HepG2 (cell line): ENCODE data around the gene PDIA6. TPM values are rescaled to one million over a fixed set of nuclear protein-coding genes. Genes with fewer than 3 reads are reported as not detected.

Experiments used
- ATAC-seq: fragments of 200-7000 bp; cut with Tn5 transposase; 3 replicates; pipeline ENCODE4 v1.9.1; 2020; ENCODE audit warnings: mild to moderate bottlenecking, moderate library complexity
- BruUV-seq: library from RNA; stranded (reverse); fragments of 400-500 nt; replicated peaks from 2 replicates; lab custom pipeline; 2021; lab: Mats Ljungman, UMichigan
- CTCF ChIA-PET: fragments of 300-600 bp; formaldehyde crosslinking; extraction: SDS; loops from one replicate; lab custom pipeline; 2021; ENCODE audit warnings: low total read pairs, inconsistent platforms, low intra/inter-chr PET ratio; lab: Yijun Ruan, JAX
- POLR2A ChIA-PET: fragments of 350-600 bp; sonication (Branson Sonifier 250); formaldehyde crosslinking; loops from one replicate; lab custom pipeline; 2020; ENCODE audit warnings: antibody characterized with exemption, inconsistent platforms; lab: Yijun Ruan, JAX
- DNase-seq: peaks from one replicate; pipeline ENCODE4 v3.0.0-alpha.2; 2015; ENCODE audit warnings: low spot score
- FAIRE-seq: peaks from 3 replicates; lab custom pipeline; 2011; peaks lifted over from hg19 to GRCh38; lab: Jason Lieb, UNC
- H2AFZ ChIP-seq: one replicate; pipeline ENCODE4 v1.6.1; 2011; ENCODE audit warnings: low read length, inconsistent platforms
- H3K27ac ChIP-seq: fragments of 300-600 bp; 3 replicates; pipeline ENCODE4 v1.8.0; 2011; ENCODE audit warnings: mixed run types, mild to moderate bottlenecking, mixed read lengths, low read length, inconsistent platforms; ENCODE audit not compliant: insufficient read depth; ENCODE audit errors: extremely low read length
- H3K27me3 ChIP-seq, 2 experiments: fragments of 200-600 bp in 1 of 2; 2 replicates in 1 of 2; 3 replicates in 1 of 2; pipeline versions ENCODE4 v1.6.0 to v1.8.0; 2011; ENCODE audit warnings: low read length in 2 of 2, mild to moderate bottlenecking in 2 of 2, moderate library complexity in 2 of 2, inconsistent platforms in 1 of 2; ENCODE audit not compliant: insufficient read depth in 2 of 2, control insufficient read depth in 1 of 2
- H3K36me3 ChIP-seq, 2 experiments: fragments of 200-600 bp in 1 of 2; replicated peaks in 1 of 2; 2 replicates in 1 of 2; 3 replicates in 1 of 2; pipeline versions ENCODE4 v1.5.1 to v1.8.0; 2011; ENCODE audit warnings: low read length in 2 of 2, inconsistent platforms in 1 of 2; ENCODE audit not compliant: insufficient read depth in 2 of 2, control insufficient read depth in 1 of 2
- H3K4me1 ChIP-seq: 2 replicates; pipeline ENCODE4 v1.5.1; 2012; ENCODE audit warnings: low read length, inconsistent platforms; ENCODE audit not compliant: insufficient read depth
- H3K4me2 ChIP-seq: 2 replicates; pipeline ENCODE4 v1.6.0; 2011; ENCODE audit warnings: low read depth, low read length, inconsistent platforms
- H3K4me3 ChIP-seq, 3 experiments: fragments of 200-600 bp in 1 of 3; sonication (generic), shearing (Covaris generic) in 1 of 3; replicated peaks in 1 of 3; 2 replicates each; pipeline ENCODE4 v1.5.1; 2011 to 2016; ENCODE audit warnings: low read length in 3 of 3, inconsistent platforms in 2 of 3, low read depth in 2 of 3, mild to moderate bottlenecking in 2 of 3, control low read depth in 1 of 3, mixed read lengths in 1 of 3; ENCODE audit not compliant: insufficient read depth in 1 of 3
- H3K79me2 ChIP-seq: one replicate; pipeline ENCODE4 v1.6.1; 2011; ENCODE audit warnings: low read length, inconsistent platforms; ENCODE audit not compliant: insufficient read depth
- H3K9ac ChIP-seq: 2 replicates; pipeline ENCODE4 v1.6.0; 2011; ENCODE audit warnings: mild to moderate bottlenecking, low read depth, low read length, inconsistent platforms; ENCODE audit not compliant: insufficient read depth
- H3K9me3 ChIP-seq: 2 replicates; pipeline ENCODE4 v1.5.1; 2012; ENCODE audit warnings: mild to moderate bottlenecking, low read length
- H4K20me1 ChIP-seq: 2 replicates; pipeline ENCODE4 v1.6.0; 2011; ENCODE audit warnings: inconsistent platforms, mild to moderate bottlenecking, low read length, moderate library complexity; ENCODE audit not compliant: insufficient read depth
- ZFY ChIP-seq: sonication (generic); formaldehyde crosslinking; IDR thresholded peaks from 2 replicates; pipeline ENCODE4 v1.4.0; 2020; ENCODE audit warnings: missing genetic modification reagents
- ZNF501 ChIP-seq: sonication (generic); formaldehyde crosslinking; IDR thresholded peaks from 2 replicates; pipeline ENCODE4 v1.5.1; 2020; ENCODE audit warnings: mild to moderate bottlenecking, moderate library complexity, missing genetic modification reagents
- ZNF747 ChIP-seq: sonication (generic); formaldehyde crosslinking; IDR thresholded peaks from 2 replicates; pipeline ENCODE4 v1.8.1; 2023; ENCODE audit warnings: missing genetic modification reagents, mild to moderate bottlenecking, borderline replicate concordance
- WGBS: methylation state at CpG from one replicate; pipeline ENCODE4 v1.1.6; 2017; ENCODE audit warnings: low lambda C conversion rate; 5-methylcytosine and 5-hydroxymethylcytosine counted together
- in situ Hi-C: cut with HindIII; loops from 2 replicates; pipeline ENCODE4 v1.10.0; 2017; ENCODE audit warnings: low pct_unique_long_range_greater_than_20kb; ENCODE audit not compliant: extremely low pct_ligation_motif_present
- intact Hi-C: fragments of 100-400 bp; cut with micrococcal nuclease; formaldehyde crosslinking; loops from one replicate; pipeline ENCODE4 v1.10.0; 2022; ENCODE audit not compliant: unreplicated experiment
- polyA plus RNA-seq, 8 experiments: library from polyadenylated mRNA; depleted of rRNA in 3 of 8; stranded (reverse) in 7 of 8; unstranded in 1 of 8; fragments of >200 nt; fragmentation: Illumina TruSeq in 4 of 8; extraction: Trizol in 4 of 8; gene quantifications; 2 replicates each; pipeline versions ENCODE4 v1.2.1 to v1.2.3, GENCODE V29; 2011 to 2016; ENCODE audit warnings: low read depth in 4 of 8, missing spikeins in 1 of 8, mixed read lengths in 1 of 8; ENCODE audit not compliant: insufficient read depth in 1 of 8
- total RNA-seq, 5 experiments: library from RNA; depleted of rRNA; stranded (reverse); fragments of >200 nt; fragmentation: Illumina TruSeq; extraction: Trizol; gene quantifications; 2 replicates each; pipeline ENCODE4 v1.2.3, GENCODE V29; 2016; ENCODE audit warnings: low read depth in 1 of 5
- TF ChIP-seq, protein P1 (sequence below): sonication (generic); formaldehyde crosslinking; IDR thresholded peaks from 2 replicates; pipeline ENCODE4 v1.5.1; 2020; ENCODE audit warnings: mild to moderate bottlenecking, missing genetic modification reagents, moderate library complexity
- TF ChIP-seq, protein P2 (sequence below): sonication (generic); formaldehyde crosslinking; IDR thresholded peaks from 2 replicates; pipeline ENCODE4 v1.5.0; 2020; ENCODE audit warnings: missing genetic modification reagents, mild to moderate bottlenecking, borderline replicate concordance

Gene PDIA6
- total and polyA plus RNA-seq, 2 of the 13 experiments (the other 11 are each of a cell fraction or from before 2014, with no cell fraction given), result 586 to 642 TPM

DNA sequence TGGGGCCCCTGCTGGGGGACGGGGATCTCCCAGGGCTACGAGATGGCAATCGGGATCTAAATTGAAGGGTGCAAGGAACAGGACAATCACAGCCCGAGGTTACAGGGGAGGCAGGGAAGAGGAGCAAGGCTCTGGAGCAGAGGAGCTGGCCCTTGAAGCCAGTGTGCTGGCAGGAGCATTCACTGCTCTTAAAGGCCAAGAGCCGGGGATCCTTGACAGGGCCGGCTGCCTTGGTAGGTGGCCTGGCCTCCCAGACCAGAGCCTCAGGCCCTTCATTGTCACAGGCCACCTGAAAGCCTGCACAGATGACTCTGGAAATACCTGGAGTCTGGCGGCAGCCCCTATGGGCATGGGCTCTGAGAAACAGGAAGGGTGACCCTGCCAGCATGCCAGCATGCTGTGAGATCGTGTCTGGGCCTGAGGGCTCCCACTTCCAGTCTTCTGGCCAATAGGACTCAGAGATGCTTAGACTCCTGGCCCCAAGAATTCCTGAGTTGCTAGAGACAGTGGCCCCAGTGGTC lies 38.7 kb downstream of the PDIA6 start:
- ChIA-PET CTCF (no interaction called here), POLR2A (no interaction called here)
- no peaks in the 10 kb centered on the region for H3K9me3 ChIP-seq
- peak; percentile 5 for ATAC-seq
- no peaks in the 10 kb centered on the region; the same call in 1 of the 2 replicates for H4K20me1 ChIP-seq
- DNase-seq, result no peak
- H2AFZ ChIP-seq, result no peak overlapping the region
- no peak overlapping the region for H3K4me2 ChIP-seq
- TF ChIP-seq ZFY (CRISPR knock-in tag), result 0 out of 2 replicates have a peak, but pooled peaks have one; percentile 27
- TF ChIP-seq, protein P1, sequence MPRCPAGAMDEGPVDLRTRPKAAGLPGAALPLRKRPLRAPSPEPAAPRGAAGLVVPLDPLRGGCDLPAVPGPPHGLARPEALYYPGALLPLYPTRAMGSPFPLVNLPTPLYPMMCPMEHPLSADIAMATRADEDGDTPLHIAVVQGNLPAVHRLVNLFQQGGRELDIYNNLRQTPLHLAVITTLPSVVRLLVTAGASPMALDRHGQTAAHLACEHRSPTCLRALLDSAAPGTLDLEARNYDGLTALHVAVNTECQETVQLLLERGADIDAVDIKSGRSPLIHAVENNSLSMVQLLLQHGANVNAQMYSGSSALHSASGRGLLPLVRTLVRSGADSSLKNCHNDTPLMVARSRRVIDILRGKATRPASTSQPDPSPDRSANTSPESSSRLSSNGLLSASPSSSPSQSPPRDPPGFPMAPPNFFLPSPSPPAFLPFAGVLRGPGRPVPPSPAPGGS (CRISPR knock-in tag), result 0 out of 2 replicates have a peak, but pooled peaks have one; percentile 55
- no peak for TF ChIP-seq ZNF747
- TF ChIP-seq, protein P2, sequence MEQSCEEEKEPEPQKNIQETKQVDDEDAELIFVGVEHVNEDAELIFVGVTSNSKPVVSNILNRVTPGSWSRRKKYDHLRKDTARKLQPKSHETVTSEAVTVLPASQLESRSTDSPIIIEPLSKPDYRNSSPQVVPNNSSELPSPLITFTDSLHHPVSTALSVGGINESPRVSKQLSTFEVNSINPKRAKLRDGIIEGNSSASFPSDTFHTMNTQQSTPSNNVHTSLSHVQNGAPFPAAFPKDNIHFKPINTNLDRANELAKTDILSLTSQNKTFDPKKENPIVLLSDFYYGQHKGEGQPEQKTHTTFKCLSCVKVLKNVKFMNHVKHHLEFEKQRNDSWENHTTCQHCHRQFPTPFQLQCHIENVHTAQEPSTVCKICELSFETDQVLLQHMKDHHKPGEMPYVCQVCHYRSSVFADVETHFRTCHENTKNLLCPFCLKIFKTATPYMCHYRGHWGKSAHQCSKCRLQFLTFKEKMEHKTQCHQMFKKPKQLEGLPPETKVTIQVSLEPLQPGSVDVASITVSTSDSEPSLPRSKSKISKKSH, result 0 out of 2 replicates have a peak, but pooled peaks have one; percentile 10
- peak; percentile 59; the same call in 1 of the 2 replicates for TF ChIP-seq ZNF501 (CRISPR knock-in tag)
- H3K4me3 ChIP-seq, result no peak overlapping the region
- no peak overlapping the region for H3K27ac ChIP-seq
- in situ Hi-C loops, result no loop called here
- intact Hi-C loops, result no loop called here
- peaks cover 4 to 6% of the 10 kb centered on the region in 2 experiments; a peak in 3 of 5 replicates for H3K36me3 ChIP-seq
- FAIRE-seq, result no peak
- H3K9ac ChIP-seq, result no peak overlapping the region
- H3K79me2 ChIP-seq, result no peaks in the 10 kb centered on the region
- H3K27me3 ChIP-seq, result peaks cover 4 to 25% of the 10 kb centered on the region in 2 experiments; a peak in 2 of 5 replicates
- no peaks in the 10 kb centered on the region for H3K4me1 ChIP-seq
- BruUV-seq, result no TSS peak
- WGBS, result 41% methylated on average over 8 of the region's 8 CpGs
